ENCODE results near the gene PTPRN2. TPM values are rescaled to one million over a fixed set of nuclear protein-coding genes. Genes with fewer than 3 reads are reported as not detected.

PTPRN2 gene
- polyA plus RNA-seq, 1 experiment: 0.02 TPM

GRCh38 chr7:157745721-157746709, 841.6 kb downstream of the PTPRN2 start:
- Histone ChIP-seq H3K4me3 (ENCODE audit: low read depth, low read length) (no peak overlapping the region), H3K9me3 (ENCODE audit: control insufficient read depth, insufficient read depth, low read length) (peaks cover 73% of the 10 kb centered on the region), H3K27me3 (ENCODE audit: control insufficient read depth, insufficient read depth, low read length) (no peaks in the 10 kb centered on the region), H3K27ac (ENCODE audit: low read depth, low read length) (no peak overlapping the region)
- DNase-seq (ENCODE audit: low read depth, low spot score): no peak
- POLR2A ChIA-PET: no interaction called here
- no peak for TF ChIP-seq CTCF (IDR thresholded peaks at IDR 0.05; ENCODE audit: low read depth, low read length)
- CTCF ChIA-PET: no interaction called here

- CTCF ChIA-PET: no interaction called here
- Histone ChIP-seq H3K4me3 (ENCODE audit: low read depth, low read length) (no peak overlapping the region), H3K27me3 (ENCODE audit: control insufficient read depth, insufficient read depth, low read length) (no peaks in the 10 kb centered on the region), H3K9me3 (ENCODE audit: control insufficient read depth, insufficient read depth, low read length) (peaks cover 74% of the 10 kb centered on the region), H3K27ac (ENCODE audit: low read depth, low read length) (no peak overlapping the region)
- POLR2A ChIA-PET: no interaction called here
- no peak for DNase-seq (ENCODE audit: low read depth, low spot score)
- TF ChIP-seq CTCF (IDR thresholded peaks at IDR 0.05; ENCODE audit: low read depth, low read length): no peak
These were observed 842.6 kb downstream of the PTPRN2 start for GRCh38 chr7:157744786-157745601.

DNA sequence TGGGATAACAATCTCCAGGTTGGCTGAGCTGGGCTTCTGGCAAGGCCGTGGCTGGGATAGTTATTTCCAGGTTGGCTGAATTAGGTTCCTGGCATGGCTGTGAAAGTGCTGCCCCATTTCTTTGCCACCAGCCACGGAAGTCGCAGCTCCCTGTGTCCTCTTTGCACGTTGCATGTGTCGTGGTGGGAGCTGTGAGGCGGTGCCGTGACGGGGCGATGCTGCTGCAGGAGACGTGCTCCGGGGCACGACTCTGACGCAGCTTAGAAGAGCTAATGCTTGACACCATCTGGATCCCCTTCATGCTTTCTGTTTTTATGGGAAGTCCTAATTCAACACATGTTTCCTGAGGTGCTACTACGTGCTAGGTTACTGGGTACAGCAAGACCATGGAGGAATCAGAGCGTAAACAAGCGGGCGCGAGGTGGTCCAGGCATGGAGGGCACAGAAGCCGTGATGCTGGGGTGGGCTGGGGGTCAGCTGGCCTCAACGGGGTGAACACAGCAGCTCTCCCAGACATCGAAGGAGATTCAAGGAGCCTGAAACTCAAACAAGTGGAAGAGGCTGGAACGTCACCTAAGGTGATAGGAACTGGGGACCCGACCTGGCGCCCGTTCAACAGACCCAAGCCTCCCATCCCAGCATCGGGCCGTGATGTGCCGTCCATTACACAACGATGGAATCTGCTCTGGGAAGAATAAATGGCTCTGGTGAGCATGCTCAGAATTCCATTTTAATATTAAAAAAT, 843.7 kb downstream of the PTPRN2 start:
- ChIA-PET POLR2A (no interaction called here), CTCF (no interaction called here)
- no peaks in the 10 kb centered on the region for H3K27me3 ChIP-seq (ENCODE audit: control insufficient read depth, insufficient read depth, low read length)
- no peak for DNase-seq (ENCODE audit: low read depth, low spot score)
- H3K4me3 ChIP-seq (ENCODE audit: low read depth, low read length): no peak overlapping the region
- no peak for TF ChIP-seq CTCF (IDR thresholded peaks at IDR 0.05; ENCODE audit: low read depth, low read length)
- H3K9me3 ChIP-seq (ENCODE audit: control insufficient read depth, insufficient read depth, low read length): peaks cover 82% of the 10 kb centered on the region
- H3K27ac ChIP-seq (ENCODE audit: low read depth, low read length): no peak overlapping the region

- no peak overlapping the region for H3K27ac ChIP-seq (ENCODE audit: low read depth, low read length)
- TF ChIP-seq CTCF (IDR thresholded peaks at IDR 0.05; ENCODE audit: low read depth, low read length): no peak
- no peak for DNase-seq (ENCODE audit: low read depth, low spot score)
- H3K9me3 ChIP-seq (ENCODE audit: control insufficient read depth, insufficient read depth, low read length): peaks cover 90% of the 10 kb centered on the region
- no peak overlapping the region for H3K4me3 ChIP-seq (ENCODE audit: low read depth, low read length)
- ChIA-PET CTCF (no interaction called here), POLR2A (no interaction called here)
- H3K27me3 ChIP-seq (ENCODE audit: control insufficient read depth, insufficient read depth, low read length): no peaks in the 10 kb centered on the region
These were observed 847.3 kb downstream of the PTPRN2 start for GRCh38 chr7:157740251-157740798.
